HG03558 (cell line): ENCODE measurements around the gene REPS2.

Experiments used
- ATAC-seq: cut with Tn5 transposase; IDR thresholded peaks from one replicate; pipeline ENCODE4 v1.9.1; 2021; ENCODE audit warnings: moderate number of reproducible peaks; ENCODE audit not compliant: unreplicated experiment; ENCODE audit errors: extremely low read depth

The REPS2 gene

GRCh38 chrX:17031827-17032226 lies 85.4 kb downstream of the REPS2 start:
- no peak for ATAC-seq

GRCh38 chrX:17032351-17032750 lies 85.9 kb downstream of the REPS2 start:
- ATAC-seq = no peak

- no peak for ATAC-seq
These were observed 86.8 kb downstream of the REPS2 start for GRCh38 chrX:17033225-17033624.

- no peak for ATAC-seq
These were observed 88.7 kb downstream of the REPS2 start for GRCh38 chrX:17035111-17035510.

GRCh38 chrX:17036171-17036961 lies 89.9 kb downstream of the REPS2 start:
- no peak for ATAC-seq

- no peak for ATAC-seq
These were observed 91.8 kb downstream of the REPS2 start for GRCh38 chrX:17038277-17038676.

- ATAC-seq = no peak
These were observed 92.3 kb downstream of the REPS2 start for GRCh38 chrX:17038681-17039161.

- no peak for ATAC-seq
These were observed 93.4 kb downstream of the REPS2 start for GRCh38 chrX:17039826-17040225.

GRCh38 chrX:17040711-17041110 lies 94.3 kb downstream of the REPS2 start:
- no peak for ATAC-seq

- no peak for ATAC-seq
These were observed 95.6 kb downstream of the REPS2 start for GRCh38 chrX:17042037-17042436.

GRCh38 chrX:17046478-17047097 lies 100.1 kb downstream of the REPS2 start:
- no peak for ATAC-seq

GRCh38 chrX:17047224-17047623 lies 100.8 kb downstream of the REPS2 start:
- ATAC-seq = no peak

GRCh38 chrX:17052210-17052609 lies 105.8 kb downstream of the REPS2 start:
- ATAC-seq = no peak

- ATAC-seq = no peak
These were observed 106.3 kb downstream of the REPS2 start for GRCh38 chrX:17052793-17053192.

- ATAC-seq = no peak
These were observed 107.0 kb downstream of the REPS2 start for GRCh38 chrX:17053502-17053901.

- ATAC-seq = no peak
These were observed 110.6 kb downstream of the REPS2 start for GRCh38 chrX:17056868-17057608.

- no peak for ATAC-seq
These were observed 115.6 kb downstream of the REPS2 start for GRCh38 chrX:17062065-17062464.

GRCh38 chrX:17065100-17065499 lies 118.6 kb downstream of the REPS2 start:
- no peak for ATAC-seq

GRCh38 chrX:17067534-17067933 lies 121.1 kb downstream of the REPS2 start:
- no peak for ATAC-seq

- ATAC-seq = no peak
These were observed 125.8 kb downstream of the REPS2 start for GRCh38 chrX:17072301-17072700.

GRCh38 chrX:17072721-17073230 lies 126.3 kb downstream of the REPS2 start:
- ATAC-seq = no peak
